HepG2 (cell line): ENCODE data around the gene PIK3R1. TPM values are rescaled to one million over a fixed set of nuclear protein-coding genes. Genes with fewer than 3 reads are reported as not detected.

ENCODE experiments used
- ATAC-seq: fragments of 200-7000 bp; cut with Tn5 transposase; 3 replicates; pipeline ENCODE4 v1.9.1; 2020; ENCODE audit warnings: mild to moderate bottlenecking, moderate library complexity
- BruUV-seq: library from RNA; stranded (reverse); fragments of 400-500 nt; replicated peaks from 2 replicates; lab custom pipeline; 2021; lab: Mats Ljungman, UMichigan
- CTCF ChIA-PET: fragments of 300-600 bp; formaldehyde crosslinking; extraction: SDS; loops from one replicate; lab custom pipeline; 2021; ENCODE audit warnings: low total read pairs, inconsistent platforms, low intra/inter-chr PET ratio; lab: Yijun Ruan, JAX
- POLR2A ChIA-PET: fragments of 350-600 bp; sonication (Branson Sonifier 250); formaldehyde crosslinking; loops from one replicate; lab custom pipeline; 2020; ENCODE audit warnings: antibody characterized with exemption, inconsistent platforms; lab: Yijun Ruan, JAX
- DNase-seq: peaks from one replicate; pipeline ENCODE4 v3.0.0-alpha.2; 2015; ENCODE audit warnings: low spot score
- FAIRE-seq: peaks from 3 replicates; lab custom pipeline; 2011; peaks lifted over from hg19 to GRCh38; lab: Jason Lieb, UNC
- H2AFZ ChIP-seq: one replicate; pipeline ENCODE4 v1.6.1; 2011; ENCODE audit warnings: low read length, inconsistent platforms
- H3K27ac ChIP-seq: fragments of 300-600 bp; 3 replicates; pipeline ENCODE4 v1.8.0; 2011; ENCODE audit warnings: mixed run types, mild to moderate bottlenecking, mixed read lengths, low read length, inconsistent platforms; ENCODE audit not compliant: insufficient read depth; ENCODE audit errors: extremely low read length
- H3K27me3 ChIP-seq, 2 experiments: fragments of 200-600 bp in 1 of 2; 2 replicates in 1 of 2; 3 replicates in 1 of 2; pipeline versions ENCODE4 v1.6.0 to v1.8.0; 2011; ENCODE audit warnings: low read length in 2 of 2, mild to moderate bottlenecking in 2 of 2, moderate library complexity in 2 of 2, inconsistent platforms in 1 of 2; ENCODE audit not compliant: insufficient read depth in 2 of 2, control insufficient read depth in 1 of 2
- H3K36me3 ChIP-seq, 2 experiments: fragments of 200-600 bp in 1 of 2; replicated peaks in 1 of 2; 2 replicates in 1 of 2; 3 replicates in 1 of 2; pipeline versions ENCODE4 v1.5.1 to v1.8.0; 2011; ENCODE audit warnings: low read length in 2 of 2, inconsistent platforms in 1 of 2; ENCODE audit not compliant: insufficient read depth in 2 of 2, control insufficient read depth in 1 of 2
- H3K4me1 ChIP-seq: 2 replicates; pipeline ENCODE4 v1.5.1; 2012; ENCODE audit warnings: low read length, inconsistent platforms; ENCODE audit not compliant: insufficient read depth
- H3K4me2 ChIP-seq: 2 replicates; pipeline ENCODE4 v1.6.0; 2011; ENCODE audit warnings: low read depth, low read length, inconsistent platforms
- H3K4me3 ChIP-seq, 3 experiments: fragments of 200-600 bp in 1 of 3; sonication (generic), shearing (Covaris generic) in 1 of 3; replicated peaks in 1 of 3; 2 replicates each; pipeline ENCODE4 v1.5.1; 2011 to 2016; ENCODE audit warnings: low read length in 3 of 3, inconsistent platforms in 2 of 3, low read depth in 2 of 3, mild to moderate bottlenecking in 2 of 3, control low read depth in 1 of 3, mixed read lengths in 1 of 3; ENCODE audit not compliant: insufficient read depth in 1 of 3
- H3K79me2 ChIP-seq: one replicate; pipeline ENCODE4 v1.6.1; 2011; ENCODE audit warnings: low read length, inconsistent platforms; ENCODE audit not compliant: insufficient read depth
- H3K9ac ChIP-seq: 2 replicates; pipeline ENCODE4 v1.6.0; 2011; ENCODE audit warnings: mild to moderate bottlenecking, low read depth, low read length, inconsistent platforms; ENCODE audit not compliant: insufficient read depth
- H3K9me3 ChIP-seq: 2 replicates; pipeline ENCODE4 v1.5.1; 2012; ENCODE audit warnings: mild to moderate bottlenecking, low read length
- H4K20me1 ChIP-seq: 2 replicates; pipeline ENCODE4 v1.6.0; 2011; ENCODE audit warnings: inconsistent platforms, mild to moderate bottlenecking, low read length, moderate library complexity; ENCODE audit not compliant: insufficient read depth
- EED ChIP-seq: sonication (generic); formaldehyde crosslinking; IDR thresholded peaks from 2 replicates; pipeline ENCODE4 v1.5.0; 2020; ENCODE audit warnings: mild to moderate bottlenecking, missing genetic modification reagents
- FOXO1 ChIP-seq: sonication (generic); formaldehyde crosslinking; IDR thresholded peaks from 2 replicates; pipeline ENCODE4 v1.4.0; 2020; ENCODE audit warnings: missing genetic modification reagents
- GATA4 ChIP-seq: sonication (generic); IDR thresholded peaks from 2 replicates; pipeline ENCODE4 v1.6.1; 2016; ENCODE audit warnings: antibody characterized with exemption, low read depth, borderline replicate concordance
- HNRNPUL1 ChIP-seq: fragments of 200-400 bp; formaldehyde crosslinking; IDR thresholded peaks from 2 replicates; pipeline ENCODE4 v1.6.1; 2017; ENCODE audit warnings: low read depth, mild to moderate bottlenecking, low read length, moderate library complexity
- MEIS1 ChIP-seq: sonication (generic); formaldehyde crosslinking; IDR thresholded peaks from 2 replicates; pipeline ENCODE4 v1.9.0; 2021; ENCODE audit warnings: mild to moderate bottlenecking, missing genetic modification reagents, moderate library complexity, borderline replicate concordance
- MTA3 ChIP-seq: sonication (generic); formaldehyde crosslinking; IDR thresholded peaks from 2 replicates; pipeline ENCODE4 v1.4.0; 2020; ENCODE audit warnings: missing genetic modification reagents
- NR2F1 ChIP-seq, 2 experiments: fragments of 450-650 bp in 1 of 2; formaldehyde crosslinking in 1 of 2; IDR thresholded peaks; 2 replicates each; pipeline versions ENCODE4 v1.5.0 to v1.6.1; 2016 to 2020; ENCODE audit warnings: mild to moderate bottlenecking in 1 of 2, missing compliant biosample characterization in 1 of 2, missing genetic modification reagents in 1 of 2, moderate library complexity in 1 of 2
- STAT5B ChIP-seq: sonication (generic); formaldehyde crosslinking; IDR thresholded peaks from 2 replicates; pipeline ENCODE4 v1.4.0; 2020; ENCODE audit warnings: missing genetic modification reagents
- XRCC5 ChIP-seq: fragments of 200-400 bp; formaldehyde crosslinking; optimal IDR thresholded peaks from 2 replicates; pipeline ENCODE3; 2017; ENCODE audit warnings: mild to moderate bottlenecking, low read length
- ZNF430 ChIP-seq: sonication (generic); formaldehyde crosslinking; IDR thresholded peaks from 2 replicates; pipeline ENCODE4 v1.9.0; 2021; ENCODE audit warnings: mild to moderate bottlenecking, missing genetic modification reagents
- WGBS: methylation state at CpG from one replicate; pipeline ENCODE4 v1.1.6; 2017; ENCODE audit warnings: low lambda C conversion rate; 5-methylcytosine and 5-hydroxymethylcytosine counted together
- in situ Hi-C: cut with HindIII; loops from 2 replicates; pipeline ENCODE4 v1.10.0; 2017; ENCODE audit warnings: low pct_unique_long_range_greater_than_20kb; ENCODE audit not compliant: extremely low pct_ligation_motif_present
- intact Hi-C: fragments of 100-400 bp; cut with micrococcal nuclease; formaldehyde crosslinking; loops from one replicate; pipeline ENCODE4 v1.10.0; 2022; ENCODE audit not compliant: unreplicated experiment
- polyA plus RNA-seq, 8 experiments: library from polyadenylated mRNA; depleted of rRNA in 3 of 8; stranded (reverse) in 7 of 8; unstranded in 1 of 8; fragments of >200 nt; fragmentation: Illumina TruSeq in 4 of 8; extraction: Trizol in 4 of 8; gene quantifications; 2 replicates each; pipeline versions ENCODE4 v1.2.1 to v1.2.3, GENCODE V29; 2011 to 2016; ENCODE audit warnings: low read depth in 4 of 8, missing spikeins in 1 of 8, mixed read lengths in 1 of 8; ENCODE audit not compliant: insufficient read depth in 1 of 8
- total RNA-seq, 5 experiments: library from RNA; depleted of rRNA; stranded (reverse); fragments of >200 nt; fragmentation: Illumina TruSeq; extraction: Trizol; gene quantifications; 2 replicates each; pipeline ENCODE4 v1.2.3, GENCODE V29; 2016; ENCODE audit warnings: low read depth in 1 of 5
- TF ChIP-seq, protein P1 (sequence below): sonication (generic); formaldehyde crosslinking; IDR thresholded peaks from 2 replicates; pipeline ENCODE4 v1.4.0; 2020; ENCODE audit warnings: missing genetic modification reagents, borderline replicate concordance
- TF ChIP-seq, protein P2 (sequence below): sonication (generic); formaldehyde crosslinking; IDR thresholded peaks from 2 replicates; pipeline ENCODE4 v1.4.0; 2020; ENCODE audit warnings: missing genetic modification reagents
- TF ChIP-seq, protein P3 (sequence below): sonication (generic); formaldehyde crosslinking; IDR thresholded peaks from 2 replicates; pipeline ENCODE4 v1.4.0; 2020; ENCODE audit warnings: missing genetic modification reagents

Gene PIK3R1
- total and polyA plus RNA-seq, 2 of the 13 experiments (the other 11 are each of a cell fraction or from before 2014, with no cell fraction given), result 8.4 to 21.3 TPM

DNA sequence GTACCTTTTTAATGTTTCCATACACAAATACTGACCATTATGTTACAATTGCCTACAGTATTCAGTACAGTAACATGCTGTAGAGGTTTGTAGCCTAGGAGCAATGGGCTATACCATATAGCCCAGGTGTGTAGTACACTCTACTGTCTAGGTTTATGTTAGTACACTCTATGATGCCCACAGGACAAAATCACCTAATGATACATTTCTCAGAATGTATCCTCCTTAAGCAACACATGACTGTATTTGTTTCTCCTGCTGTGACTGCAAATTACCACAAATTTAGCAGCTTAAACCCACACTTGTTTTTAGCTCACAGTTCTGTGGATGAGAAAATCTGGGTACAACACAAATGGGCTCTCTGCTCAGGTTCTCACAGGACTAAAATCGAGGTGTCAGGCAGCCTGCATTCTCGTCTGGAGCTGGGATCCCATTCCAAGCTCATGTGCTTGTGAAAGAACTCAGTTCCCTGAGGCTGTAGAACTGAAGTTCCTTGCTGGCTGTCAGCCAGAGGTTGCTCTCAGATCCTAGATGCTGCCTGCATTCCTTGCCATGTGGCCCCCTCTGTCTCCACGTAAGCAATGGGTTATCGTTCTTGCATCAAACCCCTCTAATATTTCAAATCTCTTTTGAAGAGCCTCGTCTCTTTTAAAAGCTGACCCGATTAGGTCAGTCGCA lies 38.6 kb upstream of the PIK3R1 start:
- no peak overlapping the region for H2AFZ ChIP-seq
- no TSS peak for BruUV-seq
- CTCF ChIA-PET, result no interaction called here
- no peaks in the 10 kb centered on the region for H3K9me3 ChIP-seq
- 56% methylated on average over 7 of the region's 7 CpGs for WGBS
- H3K27ac ChIP-seq, result no peak overlapping the region
- no peak overlapping the region for H3K9ac ChIP-seq
- no peak overlapping the region for H3K4me3 ChIP-seq
- H4K20me1 ChIP-seq, result no peaks in the 10 kb centered on the region
- no peaks in the 10 kb centered on the region for H3K79me2 ChIP-seq
- TF ChIP-seq NR2F1 (CRISPR knock-in tag; IDR thresholded peaks at IDR 0.05), result no peak
- no peak for TF ChIP-seq FOXO1
- TF ChIP-seq, protein P1, sequence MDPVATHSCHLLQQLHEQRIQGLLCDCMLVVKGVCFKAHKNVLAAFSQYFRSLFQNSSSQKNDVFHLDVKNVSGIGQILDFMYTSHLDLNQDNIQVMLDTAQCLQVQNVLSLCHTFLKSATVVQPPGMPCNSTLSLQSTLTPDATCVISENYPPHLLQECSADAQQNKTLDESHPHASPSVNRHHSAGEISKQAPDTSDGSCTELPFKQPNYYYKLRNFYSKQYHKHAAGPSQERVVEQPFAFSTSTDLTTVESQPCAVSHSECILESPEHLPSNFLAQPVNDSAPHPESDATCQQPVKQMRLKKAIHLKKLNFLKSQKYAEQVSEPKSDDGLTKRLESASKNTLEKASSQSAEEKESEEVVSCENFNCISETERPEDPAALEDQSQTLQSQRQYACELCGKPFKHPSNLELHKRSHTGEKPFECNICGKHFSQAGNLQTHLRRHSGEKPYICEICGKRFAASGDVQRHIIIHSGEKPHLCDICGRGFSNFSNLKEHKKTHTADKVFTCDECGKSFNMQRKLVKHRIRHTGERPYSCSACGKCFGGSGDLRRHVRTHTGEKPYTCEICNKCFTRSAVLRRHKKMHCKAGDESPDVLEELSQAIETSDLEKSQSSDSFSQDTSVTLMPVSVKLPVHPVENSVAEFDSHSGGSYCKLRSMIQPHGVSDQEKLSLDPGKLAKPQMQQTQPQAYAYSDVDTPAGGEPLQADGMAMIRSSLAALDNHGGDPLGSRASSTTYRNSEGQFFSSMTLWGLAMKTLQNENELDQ (CRISPR knock-in tag), result no peak
- TF ChIP-seq STAT5B, result no peak
- no peak for TF ChIP-seq EED (CRISPR knock-in tag)
- TF ChIP-seq, protein P2, sequence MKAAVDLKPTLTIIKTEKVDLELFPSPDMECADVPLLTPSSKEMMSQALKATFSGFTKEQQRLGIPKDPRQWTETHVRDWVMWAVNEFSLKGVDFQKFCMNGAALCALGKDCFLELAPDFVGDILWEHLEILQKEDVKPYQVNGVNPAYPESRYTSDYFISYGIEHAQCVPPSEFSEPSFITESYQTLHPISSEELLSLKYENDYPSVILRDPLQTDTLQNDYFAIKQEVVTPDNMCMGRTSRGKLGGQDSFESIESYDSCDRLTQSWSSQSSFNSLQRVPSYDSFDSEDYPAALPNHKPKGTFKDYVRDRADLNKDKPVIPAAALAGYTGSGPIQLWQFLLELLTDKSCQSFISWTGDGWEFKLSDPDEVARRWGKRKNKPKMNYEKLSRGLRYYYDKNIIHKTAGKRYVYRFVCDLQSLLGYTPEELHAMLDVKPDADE, result no peak
- no peak for TF ChIP-seq MEIS1 (CRISPR knock-in tag)
- TF ChIP-seq ZNF430 (CRISPR knock-in tag), result no peak
- TF ChIP-seq, protein P3, sequence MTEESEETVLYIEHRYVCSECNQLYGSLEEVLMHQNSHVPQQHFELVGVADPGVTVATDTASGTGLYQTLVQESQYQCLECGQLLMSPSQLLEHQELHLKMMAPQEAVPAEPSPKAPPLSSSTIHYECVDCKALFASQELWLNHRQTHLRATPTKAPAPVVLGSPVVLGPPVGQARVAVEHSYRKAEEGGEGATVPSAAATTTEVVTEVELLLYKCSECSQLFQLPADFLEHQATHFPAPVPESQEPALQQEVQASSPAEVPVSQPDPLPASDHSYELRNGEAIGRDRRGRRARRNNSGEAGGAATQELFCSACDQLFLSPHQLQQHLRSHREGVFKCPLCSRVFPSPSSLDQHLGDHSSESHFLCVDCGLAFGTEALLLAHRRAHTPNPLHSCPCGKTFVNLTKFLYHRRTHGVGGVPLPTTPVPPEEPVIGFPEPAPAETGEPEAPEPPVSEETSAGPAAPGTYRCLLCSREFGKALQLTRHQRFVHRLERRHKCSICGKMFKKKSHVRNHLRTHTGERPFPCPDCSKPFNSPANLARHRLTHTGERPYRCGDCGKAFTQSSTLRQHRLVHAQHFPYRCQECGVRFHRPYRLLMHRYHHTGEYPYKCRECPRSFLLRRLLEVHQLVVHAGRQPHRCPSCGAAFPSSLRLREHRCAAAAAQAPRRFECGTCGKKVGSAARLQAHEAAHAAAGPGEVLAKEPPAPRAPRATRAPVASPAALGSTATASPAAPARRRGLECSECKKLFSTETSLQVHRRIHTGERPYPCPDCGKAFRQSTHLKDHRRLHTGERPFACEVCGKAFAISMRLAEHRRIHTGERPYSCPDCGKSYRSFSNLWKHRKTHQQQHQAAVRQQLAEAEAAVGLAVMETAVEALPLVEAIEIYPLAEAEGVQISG (CRISPR knock-in tag), result no peak
- TF ChIP-seq XRCC5, result no peak
- no peak for TF ChIP-seq HNRNPUL1
- TF ChIP-seq MTA3 (CRISPR knock-in tag), result no peak
- no peak for TF ChIP-seq GATA4
- in situ Hi-C loops, result no loop called here
- H3K4me2 ChIP-seq, result no peak overlapping the region
- intact Hi-C loops, result no loop called here
- POLR2A ChIA-PET, result no interaction called here
- peaks cover 22% of the 10 kb centered on the region for H3K4me1 ChIP-seq
- no peak for ATAC-seq
- H3K36me3 ChIP-seq, result no peaks in the 10 kb centered on the region
- H3K27me3 ChIP-seq, result no peaks in the 10 kb centered on the region
- no peak for FAIRE-seq
- no peak for DNase-seq
